GM19452 (cell line): Measurements from ENCODE around the gene BICDL2.
A peak's percentile ranks its signal among the peaks of the same experiment; 100 is the strongest.
"Not testable (repeated sequence)": the region's sequence is repeated elsewhere in the genome, so short reads cannot be mapped to it uniquely, and the experiment has no call there.

ENCODE experiments used
- ATAC-seq: cut with Tn5 transposase; IDR thresholded peaks from one replicate; pipeline ENCODE4 v1.9.1; 2021; ENCODE audit not compliant: unreplicated experiment

BICDL2 gene

GRCh38 chr16:3036726-3037315 lies at the start of gene BICDL2:
BICDL2 (minus strand) TSS chr16:3036944; CDS start chr16:3035496, 1,448 bp downstream.
- no peak for ATAC-seq

GRCh38 chr16:3085868-3086595 lies 49.3 kb upstream of the BICDL2 start:
- ATAC-seq: no peak

- no peak for ATAC-seq
These were observed 48.4 kb upstream of the BICDL2 start for GRCh38 chr16:3084969-3085670.

GRCh38 chr16:3084491-3084890 lies 47.7 kb upstream of the BICDL2 start:
- no peak for ATAC-seq

GRCh38 chr16:3083408-3083807 lies 46.7 kb upstream of the BICDL2 start:
- not testable (repeated sequence) for ATAC-seq

GRCh38 chr16:3081957-3082356 lies 45.2 kb upstream of the BICDL2 start:
- not testable (repeated sequence) for ATAC-seq

GRCh38 chr16:3080024-3080423 lies 43.3 kb upstream of the BICDL2 start:
- ATAC-seq: no peak

- no peak for ATAC-seq
These were observed 39.8 kb upstream of the BICDL2 start for GRCh38 chr16:3076577-3076976.

GRCh38 chr16:3075946-3076345 lies 39.2 kb upstream of the BICDL2 start:
- not testable (repeated sequence) for ATAC-seq

- no peak for ATAC-seq
These were observed 38.8 kb upstream of the BICDL2 start for GRCh38 chr16:3075523-3075915.

- peak; percentile 69 for ATAC-seq
These were observed 38.2 kb upstream of the BICDL2 start for GRCh38 chr16:3074860-3075522.

- ATAC-seq: no peak
These were observed 36.7 kb upstream of the BICDL2 start for GRCh38 chr16:3073448-3073847.

- ATAC-seq: not testable (repeated sequence)
These were observed 36.0 kb upstream of the BICDL2 start for GRCh38 chr16:3072576-3073263.

GRCh38 chr16:3072148-3072547 lies 35.4 kb upstream of the BICDL2 start:
- not testable (repeated sequence) for ATAC-seq

- no peak for ATAC-seq
These were observed 34.9 kb upstream of the BICDL2 start for GRCh38 chr16:3071655-3072054.

- ATAC-seq: no peak
These were observed 33.9 kb upstream of the BICDL2 start for GRCh38 chr16:3070608-3071111.

- not testable (repeated sequence) for ATAC-seq
These were observed 32.4 kb upstream of the BICDL2 start for GRCh38 chr16:3069146-3069545.

GRCh38 chr16:3068487-3068886 lies 31.7 kb upstream of the BICDL2 start:
- ATAC-seq: no peak

- no peak for ATAC-seq
These were observed 29.6 kb upstream of the BICDL2 start for GRCh38 chr16:3066440-3066748.

GRCh38 chr16:3065742-3066439 lies 29.1 kb upstream of the BICDL2 start:
- no peak for ATAC-seq
